Stimulated activated CD4-positive, alpha-beta T cell treated with anti-CD3 and anti-CD28 coated beads, Interleukin-4, amount 100 ng/mL, for 1 hour (primary cell): ENCODE measurements around the gene WIPF2.
"Not testable (repeated sequence)": the region's sequence is repeated elsewhere in the genome, so short reads cannot be mapped to it uniquely, and the experiment has no call there.

Experiments
- DNase-seq: peaks from one replicate; pipeline ENCODE4 v3.0.0-alpha.2; 2020

The WIPF2 gene

GRCh38 chr17:40303009-40303657 lies 84.0 kb downstream of the WIPF2 start:
- DNase-seq = no peak

GRCh38 chr17:40303708-40304551 lies 84.8 kb downstream of the WIPF2 start:
- no peak for DNase-seq

- DNase-seq = not testable (repeated sequence)
These were observed 85.4 kb downstream of the WIPF2 start for GRCh38 chr17:40304552-40304863.

- not testable (repeated sequence) for DNase-seq
These were observed 85.8 kb downstream of the WIPF2 start for GRCh38 chr17:40304866-40305265.

- DNase-seq = no peak
These were observed 87.3 kb downstream of the WIPF2 start for GRCh38 chr17:40306395-40306794.

- no peak for DNase-seq
These were observed 88.1 kb downstream of the WIPF2 start for GRCh38 chr17:40307001-40307730.

- no peak for DNase-seq
These were observed 88.7 kb downstream of the WIPF2 start for GRCh38 chr17:40307740-40308239.

GRCh38 chr17:40309031-40309948 lies 90.2 kb downstream of the WIPF2 start, which contains the start of gene RARA:
RARA (plus strand) TSS chr17:40309180; CDS start chr17:40331219, 22,039 bp downstream.
- no peak for DNase-seq

- DNase-seq = no peak
These were observed 90.9 kb downstream of the WIPF2 start for GRCh38 chr17:40309949-40310510.

GRCh38 chr17:40310882-40311391 lies 91.8 kb downstream of the WIPF2 start:
- no peak for DNase-seq

- no peak for DNase-seq
These were observed 92.5 kb downstream of the WIPF2 start for GRCh38 chr17:40311575-40311974.

GRCh38 chr17:40312131-40312731 lies 93.1 kb downstream of the WIPF2 start:
- DNase-seq = no peak

GRCh38 chr17:40312893-40313667 lies 94.0 kb downstream of the WIPF2 start:
- no peak for DNase-seq

GRCh38 chr17:40313668-40314583 lies 94.8 kb downstream of the WIPF2 start:
- DNase-seq = no peak

- peak; percentile 87 for DNase-seq
These were observed 95.5 kb downstream of the WIPF2 start for GRCh38 chr17:40314584-40314956.

GRCh38 chr17:40315206-40315605 lies 96.1 kb downstream of the WIPF2 start:
- DNase-seq = no peak

GRCh38 chr17:40315678-40316570 lies 96.8 kb downstream of the WIPF2 start:
- DNase-seq = no peak
